NCI-H146 treated with DMSO at 0.1 percent for 48 hours (cell line): ENCODE measurements around the gene BRSK2.

Source experiments
- DNase-seq: peaks from one replicate; lab custom pipeline; 2025; ENCODE audit not compliant: unreplicated experiment; lab: John Stamatoyannopoulos, UW

The BRSK2 gene

DNA sequence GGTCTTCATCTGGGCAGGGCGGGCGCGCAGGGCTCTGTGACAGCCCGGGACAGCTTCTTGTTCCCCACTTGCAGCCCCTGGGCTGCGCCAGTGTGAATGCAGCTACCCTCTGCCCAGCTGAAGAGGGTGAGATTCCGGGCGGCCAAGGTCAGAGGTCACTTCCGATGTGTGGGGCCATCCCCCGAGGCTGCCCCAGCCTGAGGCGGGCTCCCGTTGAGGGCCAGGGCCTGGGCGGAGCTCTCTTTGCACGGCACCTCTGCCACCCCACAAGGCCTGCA lies 72.9 kb downstream of the BRSK2 start:
- DNase-seq: no peak

DNA sequence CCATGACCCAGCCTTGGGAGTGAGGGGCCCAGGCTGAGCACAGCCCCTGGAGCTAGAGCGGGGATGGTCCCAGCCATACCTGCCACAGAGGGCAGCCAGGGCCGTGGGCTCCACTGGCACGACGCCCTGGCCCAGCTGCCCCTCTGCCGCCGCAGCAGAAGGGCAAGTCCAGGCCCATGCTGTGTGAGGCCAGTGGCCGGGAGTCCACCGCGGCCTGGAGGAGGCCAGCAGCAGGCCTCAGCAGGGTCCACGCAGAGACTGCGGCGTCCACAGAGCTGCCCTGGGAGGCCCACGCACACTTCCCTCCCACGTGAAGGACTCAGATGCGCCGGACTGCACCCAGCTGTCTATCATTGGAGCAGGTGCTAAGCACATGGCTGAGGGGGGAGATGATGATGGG lies 73.3 kb downstream of the BRSK2 start:
- DNase-seq: no peak

DNA sequence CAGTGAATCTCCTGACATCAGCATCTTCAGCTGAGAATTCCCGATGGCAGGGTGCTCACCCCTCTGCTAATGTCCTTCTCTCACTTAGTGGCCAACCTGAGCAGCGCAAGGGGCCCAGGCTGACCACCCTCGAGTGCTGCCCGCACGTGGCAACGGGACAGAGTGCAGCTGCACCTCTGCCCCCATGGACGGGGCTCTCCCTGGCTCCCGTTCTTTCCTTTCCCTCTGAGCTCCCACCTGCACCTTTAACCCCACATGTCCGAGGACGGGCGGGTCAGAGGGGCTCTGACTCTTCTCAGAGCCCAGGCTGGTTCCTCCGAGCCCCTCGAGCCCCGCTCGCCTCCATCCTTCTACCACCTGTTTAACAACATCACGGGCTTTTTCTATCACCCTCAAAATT lies 77.0 kb downstream of the BRSK2 start:
- DNase-seq: no peak

DNA sequence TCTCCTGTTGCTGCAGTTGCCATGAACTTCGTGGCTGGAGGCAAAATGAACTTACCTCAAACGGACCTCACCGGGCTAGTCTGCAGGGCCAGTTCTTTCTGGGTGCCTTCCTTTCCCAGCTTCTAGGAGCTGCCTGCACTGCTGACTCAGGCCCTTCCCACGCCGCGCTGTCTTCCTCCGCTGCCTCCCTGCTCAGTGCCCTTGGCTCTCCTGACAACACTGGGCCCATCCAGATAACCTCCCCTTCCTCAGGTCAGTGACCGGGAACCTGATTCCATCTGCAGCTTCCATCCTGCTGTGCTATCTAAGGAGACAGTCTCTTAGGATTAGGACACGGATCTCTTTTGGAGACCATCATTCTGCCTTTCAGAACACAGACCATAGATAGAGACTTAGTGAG lies 77.5 kb downstream of the BRSK2 start:
- DNase-seq: no peak

DNA sequence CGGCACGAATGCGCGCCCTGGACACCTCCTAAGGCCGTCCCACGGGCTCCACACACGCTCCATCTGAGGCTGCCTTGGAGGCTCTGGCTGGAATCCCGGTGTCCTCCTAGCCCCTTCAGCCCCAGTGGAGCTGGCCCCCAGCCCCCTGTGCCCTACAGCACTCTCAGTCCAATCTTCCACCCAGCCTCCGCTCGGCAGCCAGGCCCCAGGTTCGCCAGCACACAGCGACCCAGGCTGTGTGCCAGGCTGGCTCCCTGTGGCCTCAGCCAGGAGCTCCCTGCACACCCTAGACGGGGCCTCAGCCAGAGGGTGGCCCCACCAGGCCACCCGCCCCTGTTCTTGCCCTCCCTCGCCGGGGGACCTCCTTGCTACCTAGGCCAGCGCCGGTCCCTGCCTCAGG lies 78.3 kb downstream of the BRSK2 start:
- no peak for DNase-seq

DNA sequence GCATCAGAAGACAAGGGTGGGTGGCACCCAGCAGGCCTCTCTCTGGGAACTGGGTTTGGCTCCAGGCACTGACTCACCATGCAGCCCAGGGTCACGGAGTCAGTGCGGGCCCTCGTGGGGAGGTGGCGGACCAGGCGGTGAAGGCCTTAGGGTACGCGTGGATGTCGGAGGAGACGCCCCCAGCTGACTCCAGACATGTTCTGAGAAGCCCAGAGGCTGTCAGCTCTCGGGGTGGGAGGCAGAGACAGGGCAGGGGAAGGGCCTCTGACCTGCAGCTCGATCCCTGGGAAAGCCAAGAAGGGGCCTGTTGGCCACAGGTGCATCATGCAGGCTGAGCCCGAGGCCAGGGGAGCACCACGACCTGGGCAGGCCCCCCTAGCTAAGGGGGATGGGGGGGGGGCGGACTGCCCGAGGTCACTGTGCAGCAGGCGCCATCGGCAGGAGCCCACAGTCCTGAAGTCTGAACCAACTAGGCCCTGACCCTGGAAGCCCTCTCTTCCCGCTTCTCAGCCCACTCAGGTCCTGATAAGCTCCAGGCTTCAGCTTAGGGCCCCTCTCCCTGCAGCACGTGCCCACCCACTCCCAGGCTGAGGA lies 78.8 kb downstream of the BRSK2 start:
- no peak for DNase-seq

DNA sequence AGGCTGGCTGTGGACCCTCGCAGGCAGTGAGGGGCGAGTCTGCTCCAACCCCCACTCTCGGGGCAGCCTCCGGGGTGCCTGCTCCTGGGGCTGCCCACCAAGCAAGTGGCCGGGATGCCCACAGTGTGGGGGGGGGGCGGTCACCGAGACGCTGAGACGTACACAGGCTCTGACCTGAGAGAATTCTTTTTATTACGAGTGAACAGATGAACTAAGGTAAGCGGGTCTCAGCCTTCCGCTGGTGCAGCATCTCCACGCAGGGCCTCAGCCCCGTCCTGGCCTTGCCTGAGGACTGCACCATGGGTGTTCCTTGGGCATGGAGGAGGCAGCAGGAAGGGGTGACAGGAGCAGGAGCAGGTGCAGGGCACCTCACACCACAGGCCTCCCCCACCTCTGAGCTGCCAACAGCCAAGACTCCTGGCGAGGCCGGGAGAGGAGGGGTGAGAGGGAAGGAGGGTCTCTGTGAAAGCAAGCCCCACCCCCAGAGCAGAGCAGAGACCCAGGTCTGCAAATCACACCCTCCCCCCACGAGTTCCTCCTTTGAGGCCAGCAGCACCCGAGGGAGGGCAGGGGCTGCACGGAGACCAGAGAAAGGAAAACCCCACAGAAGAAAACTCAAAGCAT lies 79.7 kb downstream of the BRSK2 start:
- no peak for DNase-seq

DNA sequence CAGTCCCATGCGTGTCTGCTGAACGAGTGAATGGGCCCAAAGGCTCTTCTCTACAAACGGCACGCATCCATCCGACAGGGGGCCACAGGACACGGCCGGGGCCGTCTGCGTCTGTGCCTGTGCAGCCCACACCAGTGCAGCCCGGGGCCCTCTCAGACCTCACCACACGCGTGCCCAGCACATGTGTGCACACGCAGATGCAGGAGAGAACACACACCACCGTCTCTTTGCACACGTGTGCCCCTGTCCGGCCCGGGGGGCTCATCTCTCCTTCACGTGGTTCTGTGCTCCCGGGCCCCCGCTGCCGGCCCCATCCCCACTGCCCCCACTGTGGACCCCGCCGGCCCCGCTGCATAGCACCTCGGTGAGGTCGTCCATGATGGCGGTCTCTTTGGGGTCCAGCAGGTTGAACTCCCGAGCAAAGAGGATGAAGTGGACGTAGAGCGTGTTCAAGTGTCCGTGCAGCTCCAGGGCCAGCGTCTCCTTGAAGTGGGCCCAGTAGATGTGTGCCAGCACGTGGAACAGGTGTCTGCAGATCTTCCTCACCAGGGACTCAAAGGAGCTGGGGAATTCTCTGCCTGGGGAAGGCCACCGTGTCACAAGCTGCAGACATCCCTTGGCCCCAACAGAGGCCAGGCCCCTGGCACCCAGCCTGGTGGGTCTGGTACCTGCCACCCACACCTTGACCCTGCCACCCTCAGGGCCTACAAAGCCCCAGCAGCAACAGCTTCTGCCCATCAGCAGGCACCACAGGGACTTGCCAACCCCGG lies 80.4 kb downstream of the BRSK2 start:
- DNase-seq: no peak

DNA sequence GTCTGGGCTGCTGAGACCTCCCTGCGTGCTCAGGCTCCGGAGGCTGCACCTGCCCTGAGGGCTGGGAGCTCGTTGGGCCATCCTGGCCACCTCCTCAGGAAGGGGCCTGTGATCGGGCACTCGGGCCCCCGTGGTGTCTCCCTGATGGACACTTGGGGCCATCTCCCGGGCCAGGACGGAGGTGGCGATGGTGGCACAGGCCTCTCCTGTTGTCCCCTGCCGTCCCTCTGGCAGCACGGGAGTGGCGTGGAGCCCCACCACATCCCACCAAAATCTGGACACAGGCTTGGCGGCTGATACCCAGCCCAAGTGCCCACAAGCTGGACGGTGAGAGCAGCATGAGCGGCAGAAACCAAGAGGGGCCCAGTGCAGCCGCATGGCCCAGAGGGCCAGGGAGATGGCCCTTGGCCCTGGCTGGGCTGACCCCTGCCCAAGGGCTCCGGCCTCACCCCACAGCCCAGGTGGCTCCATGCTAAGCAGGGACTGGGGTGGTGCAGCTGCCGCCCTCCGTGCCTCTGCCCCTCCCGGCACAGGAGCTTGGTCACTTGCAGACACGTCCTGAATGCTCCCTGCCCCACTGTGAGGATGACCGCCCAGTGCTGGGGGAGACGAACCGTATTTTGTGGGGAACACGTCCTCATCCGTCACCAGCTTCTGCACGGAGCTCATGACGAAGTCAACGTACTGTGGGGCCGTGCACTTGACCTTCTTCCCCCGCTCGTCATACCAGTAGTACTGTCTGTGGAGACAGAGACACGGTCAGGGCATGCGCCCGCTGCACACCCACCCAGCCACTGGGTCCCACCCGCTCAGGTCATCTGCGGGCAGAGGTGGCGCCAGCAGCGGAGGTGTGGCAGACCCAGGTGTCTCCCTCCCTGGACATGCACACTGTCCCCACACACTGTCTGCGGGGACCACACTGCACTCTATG lies 81.2 kb downstream of the BRSK2 start:
- DNase-seq: no peak

DNA sequence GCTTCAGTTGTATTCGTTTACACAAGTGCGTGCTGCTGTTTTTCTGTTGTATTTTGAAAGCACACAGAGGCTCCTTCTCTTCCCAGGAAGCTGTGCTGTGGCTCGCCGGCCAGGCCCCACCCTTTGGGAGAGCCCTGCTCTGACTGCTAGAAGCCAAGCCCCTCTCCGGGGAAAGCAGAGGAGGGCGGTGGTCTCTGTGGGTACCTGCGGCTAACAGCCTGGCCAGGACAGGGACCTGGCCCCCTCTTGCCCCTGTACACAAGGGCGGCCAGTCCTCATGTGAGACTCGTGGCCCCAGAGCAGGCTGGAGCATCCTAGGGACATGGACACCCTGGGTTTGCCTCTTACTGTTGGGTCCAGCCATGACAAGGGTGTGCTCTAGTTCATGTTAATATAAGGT lies 82.0 kb downstream of the BRSK2 start:
- DNase-seq: no peak

DNA sequence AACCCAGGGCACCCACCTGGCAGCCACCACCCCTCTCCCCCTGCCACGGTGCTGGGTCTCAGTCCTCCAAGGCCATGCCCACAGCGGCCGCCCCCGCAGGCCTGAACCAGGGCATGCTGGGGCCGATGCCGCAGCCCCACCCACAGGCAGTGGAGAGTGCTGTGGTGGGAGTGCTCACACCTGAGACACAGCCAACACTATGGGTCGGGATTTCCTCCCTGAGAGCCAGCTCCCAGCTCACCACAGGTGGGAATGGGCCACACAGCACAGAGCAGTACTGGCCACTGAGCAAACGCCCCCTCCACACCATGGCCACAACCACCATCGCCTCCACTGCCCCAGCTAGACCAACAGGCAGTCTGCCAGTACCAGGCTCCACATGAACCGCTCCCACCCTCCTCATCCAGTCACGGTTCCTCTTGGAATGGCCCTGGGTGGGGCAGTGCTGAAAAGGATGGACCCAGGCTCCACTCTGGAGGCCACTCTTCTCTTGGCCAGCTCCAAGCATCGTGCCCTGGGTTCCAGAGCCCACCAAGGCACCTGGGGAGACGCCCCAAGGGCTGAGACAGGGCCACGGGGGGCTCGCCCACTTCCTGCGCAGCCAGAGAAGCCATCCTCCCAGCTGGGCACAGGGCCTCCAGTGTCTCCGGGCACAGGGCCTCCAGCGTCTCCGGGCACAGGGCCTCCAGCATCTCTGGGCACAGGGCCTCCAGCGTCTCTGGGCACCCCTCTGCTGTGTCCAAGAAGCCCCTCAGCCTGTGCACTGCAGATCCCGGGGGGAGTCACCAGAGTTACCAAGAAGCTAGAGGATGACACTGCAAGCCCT lies 82.7 kb downstream of the BRSK2 start:
- DNase-seq: no peak

DNA sequence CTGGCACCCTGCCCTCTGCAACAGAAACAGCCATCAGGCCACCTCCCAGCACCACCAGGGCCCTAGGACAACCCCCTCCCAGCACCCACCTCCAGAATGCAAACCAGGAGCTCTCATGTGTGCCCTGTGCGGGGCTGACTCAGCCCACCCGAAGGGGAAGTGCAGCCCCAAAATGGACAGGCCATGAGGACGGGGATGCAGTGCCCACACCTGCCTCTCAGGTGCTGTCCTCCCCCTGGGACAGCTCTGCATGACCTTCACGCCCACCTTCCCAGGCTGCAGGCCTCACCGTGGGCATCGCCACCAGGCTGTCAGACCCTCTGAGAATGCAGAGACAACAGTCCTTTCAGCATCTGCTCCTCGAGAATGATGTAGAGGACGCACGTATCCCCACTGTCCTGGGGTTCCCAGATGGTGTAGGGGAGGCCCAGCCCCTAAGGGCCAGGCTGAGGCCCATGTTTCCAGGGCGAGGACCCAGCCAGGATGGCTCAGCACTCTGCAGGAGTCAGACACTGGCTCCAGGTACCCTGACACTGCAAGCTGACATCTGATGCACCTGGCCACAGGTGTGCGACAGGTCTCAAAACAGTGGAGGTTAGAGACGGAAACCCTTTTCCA lies 83.4 kb downstream of the BRSK2 start:
- no peak for DNase-seq

DNA sequence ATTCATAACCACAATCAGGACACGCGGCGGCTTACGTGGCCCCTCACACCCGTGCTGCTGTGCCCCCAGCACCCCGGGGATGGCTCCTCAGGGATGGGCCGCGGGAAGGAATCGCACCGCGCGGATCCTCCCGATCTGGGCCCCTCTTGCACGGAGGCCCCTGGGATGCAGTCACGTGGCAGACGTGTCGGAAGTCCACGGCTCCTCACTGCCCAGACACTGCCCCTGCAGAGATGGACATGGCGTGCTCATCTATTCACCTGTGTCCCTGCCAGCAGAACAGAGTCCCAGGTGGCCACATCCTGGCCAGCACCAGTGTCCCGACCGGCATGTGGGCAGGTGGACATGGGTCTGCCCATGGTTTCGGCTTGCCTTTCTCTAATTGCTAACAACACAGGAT lies 84.1 kb downstream of the BRSK2 start:
- DNase-seq: no peak

DNA sequence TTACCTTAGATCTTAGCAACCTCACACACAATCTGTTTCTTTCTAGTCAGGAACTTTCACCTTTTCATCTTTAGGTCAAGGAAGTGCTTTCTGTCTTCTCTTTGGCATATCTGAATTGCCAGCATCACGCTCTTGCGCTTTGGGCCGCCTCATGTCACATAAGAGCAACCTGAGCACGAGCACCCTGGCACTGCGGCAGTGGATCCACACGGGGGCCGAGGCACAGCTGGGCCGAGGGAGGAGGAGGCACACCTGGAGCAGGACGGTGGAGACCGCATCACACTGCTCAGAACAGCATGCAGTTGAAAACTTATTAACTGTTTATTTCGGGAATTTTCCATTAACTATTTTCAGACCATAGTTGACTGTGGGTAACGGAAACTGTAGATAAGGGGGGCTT lies 86.1 kb downstream of the BRSK2 start:
- no peak for DNase-seq

DNA sequence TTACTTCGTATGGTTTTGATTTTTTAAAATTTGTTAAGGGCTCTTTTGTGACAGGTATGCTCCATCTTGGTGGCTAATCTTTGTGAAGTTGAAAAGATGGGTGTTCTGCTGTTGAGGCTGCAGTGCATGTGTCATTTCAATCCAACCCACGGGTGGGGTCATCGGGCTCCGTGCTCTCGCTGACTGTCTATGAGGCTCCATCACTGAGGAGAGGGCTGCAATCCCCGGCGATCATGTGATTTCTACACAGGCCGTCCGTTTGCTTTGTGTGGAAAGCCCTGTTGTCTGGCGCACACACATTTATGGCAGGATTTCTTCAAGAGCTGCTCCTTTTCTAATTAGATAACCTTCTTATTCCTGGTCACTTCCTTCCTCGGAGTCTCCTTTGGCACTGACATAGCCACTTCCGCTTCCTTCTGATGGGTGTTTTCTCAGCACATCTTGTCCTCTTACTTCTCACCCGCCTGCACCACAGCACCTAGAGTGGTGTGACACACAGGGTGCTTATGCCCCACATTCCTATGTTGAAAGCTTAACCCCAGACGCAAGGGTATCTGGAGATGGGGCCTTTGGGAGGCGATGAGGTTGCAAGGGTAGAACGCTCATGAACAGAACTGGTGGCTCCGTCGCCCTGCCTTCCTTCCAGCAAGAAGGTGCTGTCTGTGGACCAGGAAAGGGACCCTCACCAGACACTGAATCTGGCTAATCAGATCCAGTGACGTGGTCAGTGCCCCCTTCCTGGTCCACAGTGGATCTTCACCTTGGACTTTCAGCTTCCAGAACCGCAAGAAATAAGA lies 87.4 kb downstream of the BRSK2 start:
- DNase-seq: no peak

DNA sequence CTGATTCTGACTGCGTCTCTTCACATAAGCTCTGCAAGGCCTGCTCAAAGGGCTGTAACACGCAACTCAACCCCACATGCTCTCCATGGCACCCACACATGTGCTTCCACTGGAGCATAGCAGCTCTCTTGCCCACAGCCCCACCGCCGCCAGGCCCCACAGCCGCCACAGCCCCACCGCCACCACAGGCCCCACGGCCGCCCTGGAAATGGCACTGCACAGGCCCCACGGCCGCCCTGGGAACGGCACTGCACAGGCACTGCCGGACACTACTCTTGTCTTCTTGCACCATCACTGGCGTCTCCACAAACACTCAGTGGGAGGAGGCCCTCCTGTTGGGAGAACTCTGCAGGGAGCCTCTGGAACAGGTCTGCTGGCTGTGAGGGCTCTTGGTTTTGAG lies 88.3 kb downstream of the BRSK2 start:
- no peak for DNase-seq

DNA sequence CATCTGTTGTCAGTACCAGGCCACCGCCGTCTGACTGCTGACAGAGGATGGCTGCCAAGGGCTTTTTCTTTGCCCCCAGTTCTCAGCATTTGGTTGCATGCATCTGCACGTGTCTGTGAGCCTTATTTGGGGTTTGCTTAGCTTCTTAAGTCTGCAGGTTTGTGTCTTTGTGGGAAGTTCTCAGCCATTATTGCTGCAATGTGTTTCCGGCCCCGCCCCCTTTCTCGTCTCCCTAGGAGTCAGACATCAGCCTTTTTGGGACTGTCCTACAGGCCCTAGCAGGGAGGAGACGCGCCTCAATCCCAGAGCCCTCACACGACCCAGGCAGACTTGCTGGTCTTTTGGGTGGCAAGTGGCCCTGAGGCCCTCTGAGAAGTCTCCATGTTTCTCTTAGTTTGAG lies 88.8 kb downstream of the BRSK2 start:
- no peak for DNase-seq

DNA sequence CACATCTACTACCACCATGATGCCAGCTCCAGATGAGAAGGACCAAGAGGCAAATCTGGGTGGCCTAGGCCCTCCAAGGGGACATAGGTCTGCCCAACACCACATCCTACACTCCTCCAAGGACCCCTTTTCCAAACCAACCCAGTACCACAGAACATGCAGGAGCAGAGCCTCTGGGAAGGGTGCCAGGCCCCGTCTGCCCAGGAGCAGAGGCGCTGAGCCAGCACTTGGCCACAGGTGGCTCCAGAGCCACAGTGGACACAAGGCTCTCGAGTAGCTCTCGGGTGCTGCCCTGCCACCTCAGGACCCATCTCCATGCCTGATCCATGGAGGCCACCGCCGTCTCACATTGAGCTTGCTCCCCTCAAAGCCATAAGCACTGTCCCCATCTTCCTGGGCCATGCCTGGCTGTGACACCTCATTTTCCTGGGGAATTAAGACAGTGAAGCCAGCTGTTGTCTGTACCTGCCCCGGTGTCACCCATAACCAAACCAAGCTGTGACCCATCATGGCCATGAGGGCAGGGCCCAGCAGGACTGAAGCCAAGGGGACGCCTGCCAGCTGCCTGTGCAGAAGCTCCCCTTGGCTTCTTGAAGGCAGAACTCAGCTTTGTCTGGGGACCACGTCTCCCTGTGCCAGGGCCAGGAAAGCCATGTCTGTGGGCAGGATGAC lies 89.4 kb downstream of the BRSK2 start:
- no peak for DNase-seq

DNA sequence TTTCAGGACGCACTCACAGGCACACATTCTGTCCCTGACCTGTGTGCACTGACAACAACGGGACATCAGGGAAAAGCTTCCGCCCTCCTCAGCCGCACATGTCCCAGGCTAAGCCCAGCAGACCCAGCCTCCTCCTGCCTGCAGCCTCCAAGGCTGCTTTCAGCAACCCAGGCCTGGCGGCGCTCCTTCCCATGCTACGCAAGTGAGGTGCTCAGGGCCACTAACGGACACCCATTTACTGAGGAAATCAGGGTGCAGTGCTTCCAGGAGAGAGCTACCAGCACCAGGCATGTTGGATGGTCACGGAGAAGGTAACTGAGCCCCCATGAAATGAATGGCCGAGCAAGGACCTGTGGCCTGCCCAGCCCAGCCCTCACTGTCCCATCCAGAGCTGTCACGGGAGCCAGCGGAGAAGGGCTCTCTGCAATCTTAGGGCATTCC lies 90.0 kb downstream of the BRSK2 start:
- no peak for DNase-seq
